ENCODE data around the gene UVSSA. TPM values are rescaled to one million over a fixed set of nuclear protein-coding genes. Genes with fewer than 3 reads are reported as not detected.

Gene UVSSA
- total and polyA plus RNA-seq, 9 donors = 3.8 to 24.7 (median 15.6) TPM

- no peaks in the 10 kb centered on the region for H3K9me3 ChIP-seq
- H3K36me3 ChIP-seq = no peaks in the 10 kb centered on the region
- H3K27me3 ChIP-seq = no peaks in the 10 kb centered on the region
- intact Hi-C loops (cut with DNase I) = no loop called here
- 81 to 85% (median 84%) methylated on average over 21 to 27 of the region's 27 CpGs for WGBS, 3 donors
- no peak for TF ChIP-seq POLR2A (IDR thresholded peaks at IDR 0.05)
- TF ChIP-seq CTCF (IDR thresholded peaks at IDR 0.05) = no peak
- no peak for TF ChIP-seq EP300 (IDR thresholded peaks at IDR 0.05)
- no peaks in the 10 kb centered on the region for H3K4me1 ChIP-seq (ENCODE audit: insufficient read depth)
- peak in 1 of 5 donors; percentile 21 for DNase-seq
- H3K27ac ChIP-seq = no peak overlapping the region
- no peak overlapping the region for H3K4me3 ChIP-seq
Observed at GRCh38 chr4:1379351-1379781, 32.4 kb downstream of the UVSSA start.

- DNase-seq = peak in 2 of 5 donors; percentile 12 to 26
- no peaks in the 10 kb centered on the region for H3K36me3 ChIP-seq
- H3K9me3 ChIP-seq = no peaks in the 10 kb centered on the region
- H3K4me1 ChIP-seq (ENCODE audit: insufficient read depth) = no peaks in the 10 kb centered on the region
- intact Hi-C loops (cut with DNase I) = no loop called here
- TF ChIP-seq EP300 (IDR thresholded peaks at IDR 0.05) (no peak), POLR2A (IDR thresholded peaks at IDR 0.05) (no peak), CTCF (IDR thresholded peaks at IDR 0.05) (no peak)
- 88 to 95% (median 92%) methylated on average over 15 to 31 of the region's 31 CpGs for WGBS, 3 donors
- H3K27me3 ChIP-seq = no peaks in the 10 kb centered on the region
- no peak overlapping the region for H3K27ac ChIP-seq
- H3K4me3 ChIP-seq = no peak overlapping the region
Observed at GRCh38 chr4:1379801-1380331, 32.9 kb downstream of the UVSSA start.

- TF ChIP-seq CTCF (IDR thresholded peaks at IDR 0.05) (no peak), EP300 (IDR thresholded peaks at IDR 0.05) (no peak)
- Histone ChIP-seq H3K36me3 (no peaks in the 10 kb centered on the region), H3K4me3 (no peak overlapping the region), H3K27ac (no peak overlapping the region), H3K27me3 (no peaks in the 10 kb centered on the region), H3K9me3 (no peaks in the 10 kb centered on the region), H3K4me1 (ENCODE audit: insufficient read depth) (no peaks in the 10 kb centered on the region)
- intact Hi-C loops (cut with DNase I) = no loop called here
- 91 to 95% (median 92%) methylated on average over 35 to 36 of the region's 36 CpGs for whole genome bisulfite sequencing, 3 donors
- DNase-seq = peak in 1 of 5 donors; percentile 28
Observed at GRCh38 chr4:1380368-1381151, 33.6 kb downstream of the UVSSA start.

- no peak overlapping the region for H3K4me3 ChIP-seq
- no peaks in the 10 kb centered on the region for H3K36me3 ChIP-seq
- H3K27ac ChIP-seq = no peak overlapping the region
- intact Hi-C loops (cut with DNase I) = no loop called here
- peak in 1 of 5 donors; percentile 20 for DNase-seq
- no peaks in the 10 kb centered on the region for H3K9me3 ChIP-seq
- no peaks in the 10 kb centered on the region for H3K27me3 ChIP-seq
- TF ChIP-seq POLR2A (IDR thresholded peaks at IDR 0.05) (no peak), EP300 (IDR thresholded peaks at IDR 0.05) (no peak), CTCF (IDR thresholded peaks at IDR 0.05) (no peak)
- no peaks in the 10 kb centered on the region for H3K4me1 ChIP-seq (ENCODE audit: insufficient read depth)
- WGBS, 3 donors = 89 to 93% (median 90%) methylated on average over 11 to 12 of the region's 12 CpGs
Observed at GRCh38 chr4:1381181-1381621, 34.2 kb downstream of the UVSSA start.

All from ovary (tissue), 9 donors.